DMS79 treated with DMSO at 0.1 percent for 48 hours (cell line): ENCODE measurements around the gene RUNX1.

Source experiments
- DNase-seq: peaks from one replicate; lab custom pipeline; 2025; lab: John Stamatoyannopoulos, UW

RUNX1 gene

DNA sequence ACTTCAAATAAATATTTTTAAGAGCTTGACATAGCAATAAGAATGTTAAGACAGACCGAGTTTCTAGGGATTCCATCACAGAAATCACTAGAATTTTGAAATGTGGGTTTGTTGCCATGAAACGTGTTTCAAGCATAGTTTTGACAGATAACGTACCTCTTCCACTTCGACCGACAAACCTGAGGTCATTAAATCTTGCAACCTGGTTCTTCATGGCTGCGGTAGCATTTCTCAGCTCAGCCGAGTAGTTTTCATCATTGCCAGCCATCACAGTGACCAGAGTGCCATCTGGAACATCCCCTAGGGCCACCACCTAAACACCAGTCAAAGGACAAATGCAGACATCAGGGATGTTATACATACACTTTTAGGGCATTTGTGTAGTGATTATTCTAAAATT, 168.7 kb downstream of the RUNX1 start:
- peak; percentile 24 for DNase-seq

DNA sequence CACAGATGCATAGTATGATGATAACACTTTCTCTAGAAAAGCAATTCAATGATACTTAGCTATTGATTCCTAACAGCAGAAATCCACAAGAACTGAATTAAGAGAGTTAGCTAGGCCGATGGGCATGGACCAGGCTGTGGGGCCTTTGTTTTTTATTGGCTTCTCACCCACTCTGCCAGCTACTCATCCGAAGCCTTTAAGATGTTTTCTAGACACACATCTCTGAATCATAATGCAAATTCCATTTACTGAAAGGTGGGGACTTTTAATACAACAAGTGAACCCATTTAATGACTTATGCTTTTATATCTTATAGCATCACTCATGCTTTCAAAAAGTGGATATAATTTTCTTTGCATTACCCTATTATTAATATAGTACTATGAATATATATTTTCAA, 170.2 kb downstream of the RUNX1 start:
- peak; percentile 99 for DNase-seq

GRCh38 chr21:34878501-34878900, 170.6 kb downstream of the RUNX1 start:
- peak; percentile 99 for DNase-seq

DNA sequence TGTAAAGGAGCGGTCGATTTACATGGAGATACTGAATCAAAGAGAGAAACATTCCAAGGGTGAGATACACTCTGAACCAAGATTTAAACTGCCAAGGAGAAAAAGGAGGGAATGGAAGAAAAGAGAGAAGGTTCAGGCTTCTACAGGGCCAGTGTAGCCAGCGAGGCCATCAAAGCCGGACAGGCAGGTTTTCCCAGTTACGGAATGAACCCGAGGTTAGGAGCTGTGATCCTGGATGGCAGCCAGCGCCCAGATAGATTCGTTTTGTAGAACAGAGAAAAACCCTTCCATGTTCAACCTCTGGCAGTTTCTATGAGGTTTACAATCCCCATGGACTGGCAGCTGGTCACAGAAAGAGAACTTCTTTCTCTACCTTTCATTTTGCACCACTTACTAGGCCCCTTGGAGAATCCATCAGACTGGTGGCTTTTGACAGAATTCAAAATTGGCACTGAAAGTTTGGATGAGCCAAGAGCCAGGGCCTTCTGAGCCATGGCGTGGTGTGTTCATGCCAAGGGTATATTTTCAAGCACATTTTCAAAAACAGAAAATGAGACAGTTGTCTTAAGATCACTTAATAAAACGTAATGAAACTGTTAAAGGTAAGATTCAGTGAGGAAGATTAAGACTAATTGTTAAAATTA, 171.5 kb downstream of the RUNX1 start:
- peak; percentile 79 for DNase-seq

- no peak for DNase-seq
Measured at GRCh38 chr21:34875830-34876229, 173.3 kb downstream of the RUNX1 start.

GRCh38 chr21:34874684-34875513, 174.2 kb downstream of the RUNX1 start:
- peak; percentile 42 for DNase-seq

GRCh38 chr21:34871026-34871908, 177.8 kb downstream of the RUNX1 start:
- no peak for DNase-seq

GRCh38 chr21:34870246-34870645, 178.9 kb downstream of the RUNX1 start:
- no peak for DNase-seq

- DNase-seq = no peak
Measured at GRCh38 chr21:34869545-34869944, 179.6 kb downstream of the RUNX1 start.

- DNase-seq = no peak
Measured at GRCh38 chr21:34867785-34868184, 181.3 kb downstream of the RUNX1 start.

- no peak for DNase-seq
Measured at GRCh38 chr21:34865400-34866241, 183.5 kb downstream of the RUNX1 start.

DNA sequence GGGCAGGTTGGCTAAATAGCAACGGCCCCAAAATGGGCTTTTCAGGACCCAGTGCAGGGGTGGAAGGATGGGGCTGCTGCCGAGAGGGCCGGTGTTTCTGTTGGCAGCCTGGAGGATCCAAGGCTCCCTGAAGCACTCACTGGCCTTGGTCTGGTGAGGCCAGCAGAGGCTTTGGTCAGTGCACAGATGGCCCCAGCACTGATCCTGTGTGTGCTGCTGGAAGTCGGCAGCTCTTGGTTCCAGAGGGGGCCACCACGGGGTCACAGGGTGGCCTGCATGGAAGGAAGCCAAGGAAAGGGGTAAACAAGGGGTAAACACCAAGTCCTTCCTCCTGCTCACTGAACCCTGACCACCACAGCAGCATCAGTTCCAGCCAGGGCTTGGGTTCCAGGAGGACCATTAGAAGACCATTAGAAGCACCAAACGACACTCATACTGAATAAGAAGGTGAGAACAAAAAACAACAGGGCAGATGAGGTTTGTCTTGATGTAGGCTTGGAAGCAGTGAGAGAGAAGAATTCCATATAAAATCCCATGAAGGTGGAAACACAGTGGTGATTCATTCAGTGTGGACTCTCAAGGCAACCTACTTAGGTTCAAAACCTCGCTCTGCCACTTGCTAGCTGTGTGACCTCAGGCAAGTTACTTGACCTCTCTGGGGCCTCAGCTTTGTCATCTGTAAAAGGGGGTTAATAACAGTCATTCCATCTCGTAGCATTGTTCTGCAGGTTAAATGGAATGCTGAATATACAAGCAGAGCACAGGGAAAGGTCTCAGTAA, 184.5 kb downstream of the RUNX1 start:
- DNase-seq = no peak

GRCh38 chr21:34862951-34863350, 186.2 kb downstream of the RUNX1 start:
- no peak for DNase-seq

GRCh38 chr21:34861258-34861657, 187.8 kb downstream of the RUNX1 start:
- no peak for DNase-seq

GRCh38 chr21:34859976-34860653, 189.0 kb downstream of the RUNX1 start:
- DNase-seq = no peak

GRCh38 chr21:34858559-34858958, 190.5 kb downstream of the RUNX1 start:
- DNase-seq = no peak

DNA sequence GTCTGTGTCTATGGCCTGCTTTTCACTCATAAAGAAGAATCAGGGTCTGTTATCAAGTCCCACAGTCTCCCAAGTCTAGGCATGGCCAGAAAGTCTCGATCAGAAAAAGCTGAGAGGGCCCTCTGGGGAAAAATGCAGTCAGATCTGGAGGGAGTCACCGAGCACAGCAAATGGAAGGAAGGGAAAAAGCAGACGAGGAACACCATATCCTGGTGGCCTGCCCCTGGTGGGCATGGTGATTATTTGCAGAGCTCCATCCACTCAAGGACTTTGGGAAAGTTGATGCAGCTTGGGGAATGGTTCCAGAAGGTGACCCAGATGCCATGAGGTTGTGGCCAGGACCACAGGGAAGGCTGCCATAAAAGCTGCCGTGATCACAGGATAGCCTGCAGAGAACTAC, 191.2 kb downstream of the RUNX1 start:
- no peak for DNase-seq

DNA sequence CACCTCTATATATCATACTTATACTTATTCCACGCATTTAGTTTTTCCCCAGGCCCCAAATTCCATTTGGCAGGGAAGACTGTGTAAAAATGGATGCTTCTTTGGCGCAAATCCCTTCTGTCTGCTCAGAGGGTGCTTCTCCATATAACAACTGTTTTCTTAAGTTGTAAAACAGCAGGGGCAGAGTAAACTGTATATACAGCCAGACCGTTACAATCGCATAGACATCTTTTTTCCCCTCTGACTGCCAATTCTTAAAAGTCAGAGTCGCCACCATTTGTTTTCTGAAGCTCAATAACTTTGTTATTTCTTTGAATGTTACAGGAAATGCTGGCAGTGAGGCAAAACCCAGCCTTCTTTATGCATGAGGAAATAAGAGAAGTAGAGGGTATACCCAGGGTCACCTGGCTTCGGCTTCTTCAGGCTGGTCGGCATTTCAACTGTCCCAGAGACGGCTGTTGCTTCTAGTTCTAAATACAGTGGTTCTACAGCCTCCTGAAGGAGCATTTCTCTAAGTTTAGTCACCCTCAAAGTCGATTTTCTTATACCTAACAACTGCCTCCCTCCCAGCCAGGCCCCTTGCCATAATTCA, 191.9 kb downstream of the RUNX1 start:
- no peak for DNase-seq

GRCh38 chr21:34852448-34852847, 196.7 kb downstream of the RUNX1 start:
- DNase-seq = no peak

- DNase-seq = no peak
Measured at GRCh38 chr21:34850166-34850690, 198.9 kb downstream of the RUNX1 start.
